HTERT RPE-1 (cell line): ENCODE measurements around the gene IL18R1.

ENCODE experiments used
- in situ Hi-C: fragments of 300-500 bp; cut with MboI; formaldehyde crosslinking; loops from 4 replicates; pipeline ENCODE4 v1.14.3; 2020; ENCODE audit warnings: low sequenced_read_pairs

IL18R1 gene

GRCh38 chr2:102345329-102345920 is 10.2 kb upstream of the IL18R1 start:
- in situ Hi-C loops: no loop called here

GRCh38 chr2:102346381-102347130 is 9.0 kb upstream of the IL18R1 start:
- in situ Hi-C loops: no loop called here

- in situ Hi-C loops: no loop called here
These were observed 5.3 kb upstream of the IL18R1 start for GRCh38 chr2:102350137-102350793.

- in situ Hi-C loops: no loop called here
These were observed 751 bp downstream of the IL18R1 start for GRCh38 chr2:102356381-102356712.

- in situ Hi-C loops: no loop called here
These were observed 1.1 kb downstream of the IL18R1 start for GRCh38 chr2:102356741-102357140.

- in situ Hi-C loops: no loop called here
These were observed 2.3 kb downstream of the IL18R1 start for GRCh38 chr2:102357937-102358336.

GRCh38 chr2:102358496-102358895 is 2.9 kb downstream of the IL18R1 start:
- in situ Hi-C loops: no loop called here

- in situ Hi-C loops: no loop called here
These were observed 3.9 kb downstream of the IL18R1 start for GRCh38 chr2:102359527-102359926.

GRCh38 chr2:102361632-102362241 is 6.1 kb downstream of the IL18R1 start:
- in situ Hi-C loops: no loop called here

- in situ Hi-C loops: no loop called here
These were observed 10.2 kb downstream of the IL18R1 start for GRCh38 chr2:102365763-102366162.

GRCh38 chr2:102366406-102367112 is 11.0 kb downstream of the IL18R1 start:
- in situ Hi-C loops: no loop called here

GRCh38 chr2:102367331-102367971 is 11.9 kb downstream of the IL18R1 start:
- in situ Hi-C loops: no loop called here

GRCh38 chr2:102368461-102369109 is 13.0 kb downstream of the IL18R1 start:
- in situ Hi-C loops: no loop called here

- in situ Hi-C loops: no loop called here
These were observed 14.3 kb downstream of the IL18R1 start for GRCh38 chr2:102369866-102370265.

- in situ Hi-C loops: no loop called here
These were observed 20.5 kb downstream of the IL18R1 start for GRCh38 chr2:102376052-102376591.

- in situ Hi-C loops: no loop called here
These were observed 28.1 kb downstream of the IL18R1 start for GRCh38 chr2:102383722-102384121.

- in situ Hi-C loops: no loop called here
These were observed 29.9 kb downstream of the IL18R1 start for GRCh38 chr2:102385522-102385921.

GRCh38 chr2:102386004-102386403 is 30.4 kb downstream of the IL18R1 start:
- in situ Hi-C loops: no loop called here

- in situ Hi-C loops: no loop called here
These were observed 31.4 kb downstream of the IL18R1 start for GRCh38 chr2:102386867-102387541.
